ENCODE measurements around the gene TPCN2.
A peak's percentile ranks its signal among the peaks of the same experiment; 100 is the strongest.

The TPCN2 gene

GRCh38 chr11:69086152-69087132 lies 37.7 kb downstream of the TPCN2 start:
- no CpG with 5 or more reads among the region's 28 CpGs for WGBS (ENCODE audit: extremely low coverage, insufficient coverage, low lambda C conversion rate)
- peak; percentile 45 for DNase-seq
- H3K23ac ChIP-seq (ENCODE audit: low read length): no peak overlapping the region

GRCh38 chr11:69087133-69087524 lies 38.4 kb downstream of the TPCN2 start:
- no peak overlapping the region for H3K4me3 ChIP-seq (ENCODE audit: low read length)
- no CpG with 5 or more reads among the region's 11 CpGs for WGBS (ENCODE audit: extremely low coverage, insufficient coverage, low lambda C conversion rate)
- H3K79me1 ChIP-seq (ENCODE audit: low read length): peaks cover 4% of the 10 kb centered on the region

More at GRCh38 chr11:69086152-69087132, 37.7 kb downstream of the TPCN2 start:
- no peak overlapping the region for H3K4me3 ChIP-seq (ENCODE audit: low read length)
- H4K8ac ChIP-seq (ENCODE audit: low read depth, low read length): no peak overlapping the region
- H3K79me2 ChIP-seq (ENCODE audit: control insufficient read depth, insufficient read depth, low read length): no peaks in the 10 kb centered on the region
- no peaks in the 10 kb centered on the region for H3K4me1 ChIP-seq (ENCODE audit: control insufficient read depth, low read depth, low read length)
- no peak overlapping the region for H4K5ac ChIP-seq (ENCODE audit: low read length)
- H3K27me3 ChIP-seq (ENCODE audit: insufficient read depth, low read length, poor library complexity): no peaks in the 10 kb centered on the region
- peaks cover 4% of the 10 kb centered on the region for H3K79me1 ChIP-seq (ENCODE audit: low read length)
- H2AK5ac ChIP-seq (ENCODE audit: low read length): no peak overlapping the region
- no peak overlapping the region for H3K4ac ChIP-seq (ENCODE audit: low read depth, low read length)
- H2BK5ac ChIP-seq (ENCODE audit: low read length): no peak overlapping the region
- no peak overlapping the region for H2BK120ac ChIP-seq (ENCODE audit: low read depth, low read length)
- peaks cover 6% of the 10 kb centered on the region for H3K36me3 ChIP-seq (ENCODE audit: control insufficient read depth, insufficient read depth, low read length)
- H3K27ac ChIP-seq (ENCODE audit: low read depth, low read length): no peak overlapping the region
- no peak overlapping the region for H3K56ac ChIP-seq (ENCODE audit: low read length)
- H3K9ac ChIP-seq (ENCODE audit: low read length): no peak overlapping the region
- no peak overlapping the region for H3K4me2 ChIP-seq (ENCODE audit: low read length)
- H3K18ac ChIP-seq (ENCODE audit: low read length): no peak overlapping the region
- H2BK15ac ChIP-seq (replicated peaks; ENCODE audit: low read depth): no peak overlapping the region

GRCh38 chr11:69087811-69088210 lies 39.1 kb downstream of the TPCN2 start:
- no peaks in the 10 kb centered on the region for H3K79me2 ChIP-seq (ENCODE audit: control insufficient read depth, insufficient read depth, low read length)
- no peak overlapping the region for H3K18ac ChIP-seq (ENCODE audit: low read length)
- no peak overlapping the region for H3K56ac ChIP-seq (ENCODE audit: low read length)
- H2AK5ac ChIP-seq (ENCODE audit: low read length): no peak overlapping the region
- H3K23ac ChIP-seq (ENCODE audit: low read length): no peak overlapping the region
- no peak overlapping the region for H2BK15ac ChIP-seq (replicated peaks; ENCODE audit: low read depth)
- H3K27me3 ChIP-seq (ENCODE audit: insufficient read depth, low read length, poor library complexity): no peaks in the 10 kb centered on the region
- no peak overlapping the region for H4K8ac ChIP-seq (ENCODE audit: low read depth, low read length)
- no peak overlapping the region for H3K4ac ChIP-seq (ENCODE audit: low read depth, low read length)
- H3K36me3 ChIP-seq (ENCODE audit: control insufficient read depth, insufficient read depth, low read length): peaks cover 3% of the 10 kb centered on the region
- no peak overlapping the region for H2BK5ac ChIP-seq (ENCODE audit: low read length)
- H4K5ac ChIP-seq (ENCODE audit: low read length): no peak overlapping the region
- no peak overlapping the region for H2BK120ac ChIP-seq (ENCODE audit: low read depth, low read length)
- no peak for DNase-seq
- H3K4me3 ChIP-seq (ENCODE audit: low read length): no peak overlapping the region
- H3K79me1 ChIP-seq (ENCODE audit: low read length): peaks cover 4% of the 10 kb centered on the region
- no CpG with 5 or more reads among the region's 14 CpGs for WGBS (ENCODE audit: extremely low coverage, insufficient coverage, low lambda C conversion rate)
- no peaks in the 10 kb centered on the region for H3K4me1 ChIP-seq (ENCODE audit: control insufficient read depth, low read depth, low read length)
- no peak overlapping the region for H3K27ac ChIP-seq (ENCODE audit: low read depth, low read length)
- no peak overlapping the region for H3K4me2 ChIP-seq (ENCODE audit: low read length)
- H3K9ac ChIP-seq (ENCODE audit: low read length): no peak overlapping the region

More at GRCh38 chr11:69087133-69087524, 38.4 kb downstream of the TPCN2 start:
- Histone ChIP-seq H2AK5ac (ENCODE audit: low read length) (no peak overlapping the region), H2BK15ac (replicated peaks; ENCODE audit: low read depth) (no peak overlapping the region), H3K4ac (ENCODE audit: low read depth, low read length) (no peak overlapping the region), H3K79me2 (ENCODE audit: control insufficient read depth, insufficient read depth, low read length) (no peaks in the 10 kb centered on the region), H3K23ac (ENCODE audit: low read length) (no peak overlapping the region), H3K27me3 (ENCODE audit: insufficient read depth, low read length, poor library complexity) (no peaks in the 10 kb centered on the region), H4K5ac (ENCODE audit: low read length) (no peak overlapping the region), H2BK5ac (ENCODE audit: low read length) (no peak overlapping the region), H3K27ac (ENCODE audit: low read depth, low read length) (no peak overlapping the region), H2BK120ac (ENCODE audit: low read depth, low read length) (no peak overlapping the region), H3K56ac (ENCODE audit: low read length) (no peak overlapping the region), H3K4me1 (ENCODE audit: control insufficient read depth, low read depth, low read length) (no peaks in the 10 kb centered on the region), H3K4me2 (ENCODE audit: low read length) (no peak overlapping the region), H3K18ac (ENCODE audit: low read length) (no peak overlapping the region), H3K36me3 (ENCODE audit: control insufficient read depth, insufficient read depth, low read length) (peaks cover 4% of the 10 kb centered on the region), H3K9ac (ENCODE audit: low read length) (no peak overlapping the region), H4K8ac (ENCODE audit: low read depth, low read length) (no peak overlapping the region)
- no peak for DNase-seq

- no peak overlapping the region for H3K56ac ChIP-seq (ENCODE audit: low read length)
- H2BK15ac ChIP-seq (replicated peaks; ENCODE audit: low read depth): no peak overlapping the region
- H3K9ac ChIP-seq (ENCODE audit: low read length): no peak overlapping the region
- no peak overlapping the region for H4K5ac ChIP-seq (ENCODE audit: low read length)
- peaks cover 3% of the 10 kb centered on the region for H3K36me3 ChIP-seq (ENCODE audit: control insufficient read depth, insufficient read depth, low read length)
- no peaks in the 10 kb centered on the region for H3K79me2 ChIP-seq (ENCODE audit: control insufficient read depth, insufficient read depth, low read length)
- no peaks in the 10 kb centered on the region for H3K4me1 ChIP-seq (ENCODE audit: control insufficient read depth, low read depth, low read length)
- H3K79me1 ChIP-seq (ENCODE audit: low read length): peaks cover 4% of the 10 kb centered on the region
- H3K27me3 ChIP-seq (ENCODE audit: insufficient read depth, low read length, poor library complexity): no peaks in the 10 kb centered on the region
- H3K27ac ChIP-seq (ENCODE audit: low read depth, low read length): no peak overlapping the region
- no peak overlapping the region for H2BK120ac ChIP-seq (ENCODE audit: low read depth, low read length)
- no peak overlapping the region for H3K18ac ChIP-seq (ENCODE audit: low read length)
- H2BK5ac ChIP-seq (ENCODE audit: low read length): no peak overlapping the region
- no peak overlapping the region for H3K4ac ChIP-seq (ENCODE audit: low read depth, low read length)
- H2AK5ac ChIP-seq (ENCODE audit: low read length): no peak overlapping the region
- no CpG with 5 or more reads among the region's 11 CpGs for WGBS (ENCODE audit: extremely low coverage, insufficient coverage, low lambda C conversion rate)
- H3K4me3 ChIP-seq (ENCODE audit: low read length): no peak overlapping the region
- no peak overlapping the region for H4K8ac ChIP-seq (ENCODE audit: low read depth, low read length)
- peak; percentile 92 for DNase-seq
- H3K23ac ChIP-seq (ENCODE audit: low read length): no peak overlapping the region
- no peak overlapping the region for H3K4me2 ChIP-seq (ENCODE audit: low read length)
Measured at GRCh38 chr11:69088676-69089146, 40.0 kb downstream of the TPCN2 start.

- Histone ChIP-seq H4K8ac (ENCODE audit: low read depth, low read length) (no peak overlapping the region), H3K9ac (ENCODE audit: low read length) (no peak overlapping the region), H3K4me3 (ENCODE audit: low read length) (no peak overlapping the region), H3K4ac (ENCODE audit: low read depth, low read length) (no peak overlapping the region), H2AK5ac (ENCODE audit: low read length) (no peak overlapping the region), H3K36me3 (ENCODE audit: control insufficient read depth, insufficient read depth, low read length) (peaks cover 3% of the 10 kb centered on the region), H3K79me2 (ENCODE audit: control insufficient read depth, insufficient read depth, low read length) (no peaks in the 10 kb centered on the region), H4K5ac (ENCODE audit: low read length) (no peak overlapping the region), H3K23ac (ENCODE audit: low read length) (no peak overlapping the region), H3K79me1 (ENCODE audit: low read length) (peaks cover 4% of the 10 kb centered on the region), H3K27ac (ENCODE audit: low read depth, low read length) (no peak overlapping the region), H2BK15ac (replicated peaks; ENCODE audit: low read depth) (no peak overlapping the region), H3K18ac (ENCODE audit: low read length) (no peak overlapping the region), H3K56ac (ENCODE audit: low read length) (no peak overlapping the region), H3K4me1 (ENCODE audit: control insufficient read depth, low read depth, low read length) (no peaks in the 10 kb centered on the region), H3K4me2 (ENCODE audit: low read length) (no peak overlapping the region), H3K27me3 (ENCODE audit: insufficient read depth, low read length, poor library complexity) (no peaks in the 10 kb centered on the region), H2BK120ac (ENCODE audit: low read depth, low read length) (no peak overlapping the region), H2BK5ac (ENCODE audit: low read length) (no peak overlapping the region)
- WGBS (ENCODE audit: extremely low coverage, insufficient coverage, low lambda C conversion rate): no CpG with 5 or more reads among the region's 15 CpGs
- no peak for DNase-seq
Measured at GRCh38 chr11:69089258-69089657, 40.5 kb downstream of the TPCN2 start.

All from mesendoderm (in vitro differentiated cells).